K562 (cell line): Measurements from ENCODE around the gene SOX12. TPM values are rescaled to one million over a fixed set of nuclear protein-coding genes. Genes with fewer than 3 reads are reported as not detected.

Source experiments
- ATAC-seq: fragments of 200-7000 bp; cut with Tn5 transposase; 3 replicates; pipeline ENCODE4 v1.9.1; 2020; ENCODE audit warnings: moderate library complexity
- BruUV-seq: library from RNA; stranded (reverse); fragments of 400-500 nt; replicated peaks from 2 replicates; lab custom pipeline; 2021; lab: Mats Ljungman, UMichigan
- CTCF ChIA-PET: fragments of 300-600 bp; formaldehyde crosslinking; extraction: SDS; loops from one replicate; lab custom pipeline; 2021; ENCODE audit warnings: low intra/inter-chr PET ratio; lab: Yijun Ruan, JAX
- POLR2A ChIA-PET: fragments of 300-600, 350-650 bp; sonication (Branson Sonifier 250); formaldehyde crosslinking; extraction: SDS; loops from one replicate; lab custom pipeline; 2021; ENCODE audit warnings: antibody characterized with exemption, inconsistent platforms; lab: Yijun Ruan, JAX
- DNase-seq, 4 experiments: peaks; one replicate each; pipeline versions ENCODE4 v3.0.0 to v3.0.0-alpha.2; 2011 to 2018; ENCODE audit warnings: low spot score in 3 of 4, mixed read lengths in 3 of 4; ENCODE audit errors: extremely low read depth in 1 of 4
- FAIRE-seq: peaks from 2 replicates; lab custom pipeline; 2011; peaks lifted over from hg19 to GRCh38; lab: Jason Lieb, UNC
- H2AFZ ChIP-seq: 2 replicates; pipeline ENCODE4 v1.6.0; 2011; ENCODE audit warnings: low read depth, low read length, control low read depth, inconsistent platforms
- H3K27ac ChIP-seq: fragments of 200-600 bp; 3 replicates; pipeline ENCODE4 v1.8.0; 2011; ENCODE audit warnings: low read depth, mild to moderate bottlenecking, control low read depth, inconsistent platforms, low read length, moderate library complexity, mixed read lengths; ENCODE audit errors: extremely low read depth
- H3K27me3 ChIP-seq, 2 experiments: fragments of 300-600 bp in 1 of 2; 2 replicates in 1 of 2; 3 replicates in 1 of 2; pipeline versions ENCODE4 v1.6.0 to v1.8.0; 2011; ENCODE audit warnings: inconsistent platforms in 2 of 2, low read length in 2 of 2, mild to moderate bottlenecking in 1 of 2, mixed read lengths in 1 of 2, moderate library complexity in 1 of 2; ENCODE audit not compliant: control insufficient read depth in 2 of 2, insufficient read depth in 2 of 2
- H3K36me3 ChIP-seq: fragments of 300-600 bp; 3 replicates; pipeline ENCODE4 v1.8.0; 2011; ENCODE audit warnings: mild to moderate bottlenecking, low read length, inconsistent platforms; ENCODE audit not compliant: control insufficient read depth, insufficient read depth
- H3K4me1 ChIP-seq, 2 experiments: fragments of 200-600 bp in 1 of 2; replicated peaks in 1 of 2; 2 replicates in 1 of 2; 3 replicates in 1 of 2; pipeline versions ENCODE4 v1.5.1 to v1.8.0; 2011; ENCODE audit warnings: inconsistent platforms in 2 of 2, low read length in 2 of 2, mild to moderate bottlenecking in 1 of 2, mixed read lengths in 1 of 2, moderate library complexity in 1 of 2; ENCODE audit not compliant: control insufficient read depth in 2 of 2, insufficient read depth in 2 of 2
- H3K4me2 ChIP-seq: 2 replicates; pipeline ENCODE4 v1.6.1; 2011; ENCODE audit warnings: low read length, control low read depth, inconsistent platforms, mixed read lengths; ENCODE audit not compliant: insufficient read depth
- H3K4me3 ChIP-seq: fragments of 200-600 bp; sonication (generic), shearing (Covaris generic); 2 replicates; pipeline ENCODE4 v1.5.1; 2016; ENCODE audit warnings: control low read depth, inconsistent platforms
- H3K79me2 ChIP-seq: fragments of 200-600 bp; 3 replicates; pipeline ENCODE4 v1.8.0; 2011; ENCODE audit warnings: low read length, inconsistent platforms; ENCODE audit not compliant: control insufficient read depth, insufficient read depth
- H3K9ac ChIP-seq, 2 experiments: 2 replicates each; pipeline versions ENCODE4 v1.6.0 to v1.6.1; 2011; ENCODE audit warnings: low read depth in 2 of 2, low read length in 2 of 2, control low read depth in 1 of 2, inconsistent platforms in 1 of 2, mild to moderate bottlenecking in 1 of 2, mixed read lengths in 1 of 2; ENCODE audit not compliant: insufficient read depth in 1 of 2
- H3K9me1 ChIP-seq: one replicate; pipeline ENCODE4 v1.6.0; 2011; ENCODE audit warnings: inconsistent platforms, mild to moderate bottlenecking, low read length, moderate library complexity; ENCODE audit not compliant: control insufficient read depth, insufficient read depth
- H3K9me3 ChIP-seq: replicated peaks from 2 replicates; pipeline ENCODE4 v1.5.1; 2011; ENCODE audit warnings: low read depth, low read length, inconsistent platforms; ENCODE audit not compliant: control insufficient read depth, insufficient read depth
- H4K20me1 ChIP-seq: replicated peaks from 2 replicates; pipeline ENCODE4 v1.6.1; 2011; ENCODE audit warnings: low read length, inconsistent platforms, mixed read lengths; ENCODE audit not compliant: control insufficient read depth, insufficient read depth
- ATF6 ChIP-seq: sonication (generic); formaldehyde crosslinking; IDR thresholded peaks from 2 replicates; pipeline ENCODE4 v1.4.0; 2020; ENCODE audit warnings: mild to moderate bottlenecking, missing genetic modification reagents
- CBFA2T3 ChIP-seq: fragments of 450-650 bp; IDR thresholded peaks from 2 replicates; pipeline ENCODE4 v1.6.1; 2017
- GABPA ChIP-seq: fragments of 200-800 bp; sonication (Bioruptor generic); conservative IDR thresholded peaks from 2 replicates; pipeline ENCODE4 v1.6.1; 2016; ENCODE audit warnings: low read depth, missing genetic modification characterization, missing compliant biosample characterization
- HNRNPLL ChIP-seq: fragments of 200-400 bp; formaldehyde crosslinking; IDR thresholded peaks from 2 replicates; pipeline ENCODE4 v1.6.1; 2017; ENCODE audit warnings: low read length, low read depth, mild to moderate bottlenecking; ENCODE audit not compliant: poor library complexity, severe bottlenecking
- LCOR ChIP-seq: sonication (generic); formaldehyde crosslinking; IDR thresholded peaks from 2 replicates; pipeline ENCODE4 v1.8.0; 2022; ENCODE audit warnings: mild to moderate bottlenecking, missing genetic modification reagents
- NONO ChIP-seq, 2 experiments: fragments of 200-400 bp in 1 of 2; fragments of 450-650 bp in 1 of 2; formaldehyde crosslinking in 1 of 2; IDR thresholded peaks; 2 replicates each; pipeline ENCODE4 v1.6.1; 2017; ENCODE audit warnings: low read depth in 2 of 2, mild to moderate bottlenecking in 2 of 2, moderate library complexity in 2 of 2, low read length in 1 of 2
- PHF21A ChIP-seq: fragments of 450-650 bp; IDR thresholded peaks from 2 replicates; pipeline ENCODE4 v1.6.1; 2017; ENCODE audit warnings: low read depth, borderline replicate concordance
- PTTG1 ChIP-seq: fragments of 450-650 bp; IDR thresholded peaks from 2 replicates; pipeline ENCODE4 v1.6.1; 2016; ENCODE audit warnings: low read depth, mild to moderate bottlenecking, missing genetic modification characterization, missing compliant biosample characterization
- VEZF1 ChIP-seq: fragments of 200-800 bp; sonication (Bioruptor generic); IDR thresholded peaks from 2 replicates; pipeline ENCODE4 v1.6.1; 2017; ENCODE audit warnings: missing genetic modification characterization, missing compliant biosample characterization
- WGBS: fragments of 100-300 bp; shearing (Covaris generic); methylation state at CpG from one replicate; pipeline ENCODE4 v1.1.6; 2016; ENCODE audit warnings: low coverage, mixed read lengths; ENCODE audit not compliant: insufficient coverage; ENCODE audit errors: missing lambda C conversion rate; 5-methylcytosine and 5-hydroxymethylcytosine counted together
- in situ Hi-C: fragments of 300-500 bp; cut with MboI; formaldehyde crosslinking; loops from 4 replicates; pipeline ENCODE4 v1.15.0; 2018; ENCODE audit warnings: inconsistent platforms, mixed read lengths
- intact Hi-C: fragments of 100-400 bp; cut with micrococcal nuclease; formaldehyde crosslinking; loops from 2 replicates; pipeline ENCODE4 v1.14.2; 2022
- polyA plus RNA-seq, 8 experiments: library from polyadenylated mRNA; depleted of rRNA in 4 of 8; stranded (reverse) in 5 of 8; unstranded in 3 of 8; fragments of >200 nt; fragmentation: Nextera tagmentation in 2 of 8; fragmentation: Illumina TruSeq in 1 of 8; extraction: Ambion mirVana in 2 of 8; extraction: Trizol in 1 of 8; gene quantifications; 2 replicates each; pipeline versions ENCODE4 v1.2.1 to v1.2.3, GENCODE V29; 2011 to 2014; ENCODE audit warnings: inconsistent platforms in 1 of 8, missing spikeins in 1 of 8
- total RNA-seq, 7 experiments: library from RNA; depleted of rRNA in 6 of 7; stranded (reverse); fragments of >200 nt in 6 of 7; fragmentation: Illumina TruSeq in 2 of 7; extraction: Trizol in 2 of 7; gene quantifications; 2 replicates each; pipeline versions ENCODE4 v1.2.1 to v1.2.3, GENCODE V29; 2011 to 2021; ENCODE audit warnings: low replicate concordance in 1 of 7
- TF ChIP-seq, protein P1 (sequence below): sonication (generic); formaldehyde crosslinking; IDR thresholded peaks from 2 replicates; pipeline ENCODE4 v1.8.1; 2022; ENCODE audit warnings: missing genetic modification reagents
- TF ChIP-seq, protein P2 (sequence below), 2 experiments: fragments of 450-650 bp; conservative IDR thresholded peaks; 2 replicates each; pipeline ENCODE4 v1.6.1; 2017; ENCODE audit warnings: mild to moderate bottlenecking in 2 of 2, moderate library complexity in 2 of 2
- TF ChIP-seq, protein P3 (sequence below): sonication (generic); formaldehyde crosslinking; IDR thresholded peaks from 2 replicates; pipeline ENCODE4 v1.9.0; 2022; ENCODE audit warnings: mild to moderate bottlenecking, missing genetic modification reagents

Gene SOX12
- total and polyA plus RNA-seq, 9 of the 15 experiments (the other 6 are each of a cell fraction or from before 2014, with no cell fraction given): 0.42 to 26.3 (median 2.6) TPM

GRCh38 chr20:297098-297924 lies 28.0 kb upstream of the SOX12 start, which contains the start of gene ZCCHC3:
TSS of gene ZCCHC3 (plus strand) at chr20:297570. CDS start at chr20:297587, 17 bp downstream.
- peak; percentile 68 to 93 (median 78) for DNase-seq
- FAIRE-seq: peak; percentile 60
- Histone ChIP-seq H3K9me3 (no peaks in the 10 kb centered on the region), H3K9me1 (no peaks in the 10 kb centered on the region), H3K79me2 (peaks cover 47% of the 10 kb centered on the region), H3K4me3 (peak within 1 kb of the TSS; percentile 90), H2AFZ (peak within 1 kb of the TSS; percentile 75), H4K20me1 (peaks cover 13% of the 10 kb centered on the region), H3K9ac (peak within 1 kb of the TSS; percentile 91 to 92), H3K4me2 (peak within 1 kb of the TSS; percentile 95), H3K27ac (peak within 1 kb of the TSS; percentile 93), H3K27me3 (no peaks in the 10 kb centered on the region), H3K36me3 (peaks cover 25% of the 10 kb centered on the region; the same call in 2 of the 3 replicates), H3K4me1 (peaks cover 21 to 22% of the 10 kb centered on the region in 2 experiments; a peak in 4 of 5 replicates)
- ChIA-PET CTCF (no interaction called here), POLR2A (interaction anchor here (0.6 to 2.0 kb wide), 5 partner anchors 8 to 321 kb away, joined by 3 to 5 read pairs (median 3); partner anchors contain the start of gene DEFB129)
- WGBS: 2% methylated on average over 35 of the region's 99 CpGs
- ATAC-seq: peak; percentile 94
- intact Hi-C loops: loop anchor here (2.0 kb wide), 1 partner anchor 27 kb away; the partner anchor contains the start of gene SOX12
- in situ Hi-C loops: no loop called here
- TSS peak; percentile 86 for BruUV-seq
- TF ChIP-seq VEZF1 (CRISPR knock-in tag) (peak; percentile 89), PTTG1 (no peak), PHF21A (peak; percentile 75; the same call in 1 of the 2 replicates), CBFA2T3 (peak; percentile 33; the same call in 1 of the 2 replicates), NONO (IDR thresholded peaks at IDR 0.05; ENCODE audit: low read depth in 2 of 2, low read length in 1 of 2) (peak; percentile 25 to 43; a peak in 1 of 4 replicates), HNRNPLL (peak; percentile 96), ATF6 (0 out of 2 replicates have a peak, but pooled peaks have one; percentile 68), GABPA (peak; percentile 65), LCOR (CRISPR knock-in tag) (peak; percentile 91)
- TF ChIP-seq, protein P1, sequence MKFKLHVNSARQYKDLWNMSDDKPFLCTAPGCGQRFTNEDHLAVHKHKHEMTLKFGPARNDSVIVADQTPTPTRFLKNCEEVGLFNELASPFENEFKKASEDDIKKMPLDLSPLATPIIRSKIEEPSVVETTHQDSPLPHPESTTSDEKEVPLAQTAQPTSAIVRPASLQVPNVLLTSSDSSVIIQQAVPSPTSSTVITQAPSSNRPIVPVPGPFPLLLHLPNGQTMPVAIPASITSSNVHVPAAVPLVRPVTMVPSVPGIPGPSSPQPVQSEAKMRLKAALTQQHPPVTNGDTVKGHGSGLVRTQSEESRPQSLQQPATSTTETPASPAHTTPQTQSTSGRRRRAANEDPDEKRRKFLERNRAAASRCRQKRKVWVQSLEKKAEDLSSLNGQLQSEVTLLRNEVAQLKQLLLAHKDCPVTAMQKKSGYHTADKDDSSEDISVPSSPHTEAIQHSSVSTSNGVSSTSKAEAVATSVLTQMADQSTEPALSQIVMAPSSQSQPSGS (CRISPR knock-in tag): no peak
- TF ChIP-seq, protein P2, sequence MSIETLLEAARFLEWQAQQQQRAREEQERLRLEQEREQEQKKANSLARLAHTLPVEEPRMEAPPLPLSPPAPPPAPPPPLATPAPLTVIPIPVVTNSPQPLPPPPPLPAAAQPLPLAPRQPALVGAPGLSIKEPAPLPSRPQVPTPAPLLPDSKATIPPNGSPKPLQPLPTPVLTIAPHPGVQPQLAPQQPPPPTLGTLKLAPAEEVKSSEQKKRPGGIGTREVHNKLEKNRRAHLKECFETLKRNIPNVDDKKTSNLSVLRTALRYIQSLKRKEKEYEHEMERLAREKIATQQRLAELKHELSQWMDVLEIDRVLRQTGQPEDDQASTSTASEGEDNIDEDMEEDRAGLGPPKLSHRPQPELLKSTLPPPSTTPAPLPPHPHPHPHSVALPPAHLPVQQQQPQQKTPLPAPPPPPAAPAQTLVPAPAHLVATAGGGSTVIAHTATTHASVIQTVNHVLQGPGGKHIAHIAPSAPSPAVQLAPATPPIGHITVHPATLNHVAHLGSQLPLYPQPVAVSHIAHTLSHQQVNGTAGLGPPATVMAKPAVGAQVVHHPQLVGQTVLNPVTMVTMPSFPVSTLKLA (conservative IDR thresholded peaks at IDR 0.05): peak; percentile 50 to 80; a peak in 3 of 4 replicates
- TF ChIP-seq, protein P3, sequence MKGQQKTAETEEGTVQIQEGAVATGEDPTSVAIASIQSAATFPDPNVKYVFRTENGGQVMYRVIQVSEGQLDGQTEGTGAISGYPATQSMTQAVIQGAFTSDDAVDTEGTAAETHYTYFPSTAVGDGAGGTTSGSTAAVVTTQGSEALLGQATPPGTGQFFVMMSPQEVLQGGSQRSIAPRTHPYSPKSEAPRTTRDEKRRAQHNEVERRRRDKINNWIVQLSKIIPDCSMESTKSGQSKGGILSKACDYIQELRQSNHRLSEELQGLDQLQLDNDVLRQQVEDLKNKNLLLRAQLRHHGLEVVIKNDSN (CRISPR knock-in tag): peak; percentile 70
